MCF 10A (cell line): ENCODE data around the gene HACL1. TPM values are rescaled to one million over a fixed set of nuclear protein-coding genes. Genes with fewer than 3 reads are reported as not detected.

Experiments used
- BruUV-seq: library from RNA; stranded (reverse); fragments of 400-500 nt; replicated peaks from 2 replicates; lab custom pipeline; 2021; lab: Mats Ljungman, UMichigan
- CTCF ChIA-PET: fragments of 300-600 bp; sonication (Branson Sonifier 250); formaldehyde crosslinking; extraction: SDS; loops from one replicate; lab custom pipeline; 2021; ENCODE audit warnings: antibody characterized with exemption, inconsistent platforms; lab: Yijun Ruan, JAX
- POLR2A ChIA-PET: fragments of 300-600, 350-650 bp; sonication (Branson Sonifier 250); formaldehyde crosslinking; extraction: SDS; loops from one replicate; lab custom pipeline; 2020; ENCODE audit warnings: antibody characterized with exemption, inconsistent platforms; lab: Yijun Ruan, JAX
- DNase-seq: peaks from one replicate; pipeline ENCODE4 v3.0.0-alpha.2; 2018; ENCODE audit not compliant: unreplicated experiment
- H3K27ac Mint-ChIP-seq: one replicate; pipeline ENCODE4 v1.8.0; 2022; ENCODE audit warnings: mild to moderate bottlenecking, low read depth, mixed read lengths; ENCODE audit not compliant: unreplicated experiment
- H3K27me3 Mint-ChIP-seq: one replicate; pipeline ENCODE4 v1.8.0; 2022; ENCODE audit warnings: mixed read lengths; ENCODE audit not compliant: insufficient read depth, unreplicated experiment
- H3K36me3 Mint-ChIP-seq: one replicate; pipeline ENCODE4 v1.8.0; 2022; ENCODE audit warnings: mild to moderate bottlenecking, moderate library complexity, mixed read lengths; ENCODE audit not compliant: insufficient read depth, unreplicated experiment
- H3K4me1 Mint-ChIP-seq: one replicate; pipeline ENCODE4 v1.8.0; 2022; ENCODE audit warnings: mixed read lengths; ENCODE audit not compliant: insufficient read depth, unreplicated experiment
- H3K4me3 Mint-ChIP-seq: one replicate; pipeline ENCODE4 v1.8.0; 2022; ENCODE audit warnings: mild to moderate bottlenecking, moderate library complexity, mixed read lengths; ENCODE audit not compliant: unreplicated experiment
- H3K9me3 Mint-ChIP-seq: one replicate; pipeline ENCODE4 v1.8.0; 2022; ENCODE audit warnings: mixed read lengths; ENCODE audit not compliant: unreplicated experiment
- CTCF ChIP-seq: fragments of 200-600 bp; IDR thresholded peaks from one replicate; pipeline ENCODE4 v1.8.0; 2022; ENCODE audit warnings: antibody characterized with exemption, mild to moderate bottlenecking; ENCODE audit not compliant: unreplicated experiment
- intact Hi-C: fragments of 100-400 bp; cut with micrococcal nuclease; formaldehyde crosslinking; loops from 2 replicates; pipeline ENCODE4 v1.14.1; 2022
- total RNA-seq: library from RNA; stranded (reverse); gene quantifications from 2 replicates; pipeline ENCODE4 v1.2.3, GENCODE V29; 2022

The HACL1 gene
- total RNA-seq, 1 experiment from 2014 or later = 19.6 TPM

DNA sequence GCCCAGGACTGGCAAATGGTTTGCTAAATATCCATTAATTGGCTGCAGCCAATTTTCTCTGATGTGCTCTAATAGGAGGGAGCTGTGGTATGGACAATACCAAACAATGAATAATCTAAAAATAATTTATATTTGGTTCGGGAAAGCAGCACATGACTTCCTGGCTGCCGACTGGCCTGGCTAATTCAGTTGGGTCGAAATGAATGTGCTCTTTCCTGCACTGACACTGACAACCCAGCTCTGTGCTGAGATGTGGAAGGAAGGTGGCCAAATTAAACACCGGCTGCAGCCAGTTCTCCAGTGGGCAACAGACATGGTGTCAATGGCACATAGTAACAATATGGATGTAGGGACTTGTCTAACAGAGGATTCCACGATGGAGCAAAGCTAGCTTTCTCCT, 58.8 kb downstream of the HACL1 start:
- DNase-seq = no peak
- intact Hi-C loops = no loop called here
- ChIA-PET POLR2A (interaction anchor here (0.7 kb wide), 1 partner anchor 238 kb away, joined by 3 read pairs; no protein-coding TSS in a partner anchor), CTCF (interaction anchor here (0.8 to 1.5 kb wide), 4 partner anchors 12 to 435 kb away, joined by 3 to 4 read pairs (median 3); no protein-coding TSS in a partner anchor)
- H3K27ac Mint-ChIP-seq = no peak overlapping the region
- H3K27me3 Mint-ChIP-seq = peaks cover 11% of the 10 kb centered on the region
- BruUV-seq = no TSS peak
- TF ChIP-seq CTCF = no peak
- H3K4me3 Mint-ChIP-seq = no peak overlapping the region
- H3K9me3 Mint-ChIP-seq = peaks cover 10% of the 10 kb centered on the region
- H3K4me1 Mint-ChIP-seq = no peaks in the 10 kb centered on the region
- no peaks in the 10 kb centered on the region for H3K36me3 Mint-ChIP-seq

DNA sequence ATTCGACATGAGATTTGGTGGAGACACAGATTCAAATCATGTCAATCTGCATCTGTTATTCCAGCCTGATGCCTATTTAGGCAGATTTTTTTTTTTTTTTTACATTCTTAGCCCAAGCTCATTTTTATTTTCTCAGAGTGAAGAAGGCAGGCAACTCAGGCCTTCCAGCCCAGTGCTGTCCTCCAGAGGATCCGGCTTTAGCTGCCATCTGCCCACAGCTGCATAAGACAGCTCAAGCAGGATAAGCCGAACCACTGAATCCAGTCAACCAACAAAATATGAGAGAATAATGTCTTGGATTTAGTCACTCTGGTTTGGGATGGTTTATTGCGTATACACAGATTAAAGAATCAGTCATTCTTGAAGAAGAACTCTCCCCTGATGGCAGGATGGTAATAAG, 60.0 kb downstream of the HACL1 start:
- no peak for TF ChIP-seq CTCF
- DNase-seq = no peak
- POLR2A ChIA-PET = interaction anchor here (0.7 kb wide), 1 partner anchor 273 kb away, joined by 4 read pairs; no protein-coding TSS in a partner anchor
- no peak overlapping the region for H3K4me3 Mint-ChIP-seq
- H3K9me3 Mint-ChIP-seq = peaks cover 1% of the 10 kb centered on the region
- H3K36me3 Mint-ChIP-seq = no peaks in the 10 kb centered on the region
- H3K4me1 Mint-ChIP-seq = no peaks in the 10 kb centered on the region
- peaks cover under 1% of the 10 kb centered on the region for H3K27me3 Mint-ChIP-seq
- CTCF ChIA-PET = no interaction called here
- no peak overlapping the region for H3K27ac Mint-ChIP-seq
- intact Hi-C loops = no loop called here
- BruUV-seq = no TSS peak

- no peaks in the 10 kb centered on the region for H3K9me3 Mint-ChIP-seq
- BruUV-seq = no TSS peak
- no peak for TF ChIP-seq CTCF
- CTCF ChIA-PET = interaction anchor here (0.7 kb wide), 1 partner anchor 13 kb away, joined by 4 read pairs; no protein-coding TSS in a partner anchor
- POLR2A ChIA-PET = no interaction called here
- no peak for DNase-seq
- no peaks in the 10 kb centered on the region for H3K36me3 Mint-ChIP-seq
- H3K4me3 Mint-ChIP-seq = no peak overlapping the region
- H3K27ac Mint-ChIP-seq = no peak overlapping the region
- H3K4me1 Mint-ChIP-seq = peaks cover 9% of the 10 kb centered on the region
- H3K27me3 Mint-ChIP-seq = no peaks in the 10 kb centered on the region
- intact Hi-C loops = no loop called here
Observed at GRCh38 chr3:15539066-15539465, 62.3 kb downstream of the HACL1 start.

DNA sequence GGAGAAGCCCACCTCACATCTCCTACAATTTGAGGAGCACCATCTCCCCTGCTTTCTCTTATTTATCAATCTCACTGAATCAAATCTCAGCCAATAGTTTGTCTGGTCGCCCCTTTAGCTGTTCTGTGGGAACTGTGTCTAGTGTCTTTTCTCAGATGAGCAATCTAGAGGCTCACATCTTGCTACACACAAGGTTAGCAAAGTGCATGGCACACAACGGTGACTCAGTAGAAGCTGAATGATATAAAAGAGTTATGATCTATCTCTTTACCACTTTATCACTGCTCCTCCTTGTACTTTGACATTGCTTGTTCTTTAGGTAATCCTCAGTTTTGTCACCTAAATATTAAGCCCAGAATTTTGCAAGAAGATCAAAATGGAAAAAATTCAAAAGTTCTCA, 63.0 kb downstream of the HACL1 start:
- TF ChIP-seq CTCF = no peak
- no peaks in the 10 kb centered on the region for H3K9me3 Mint-ChIP-seq

More for the DNA sequence above, 63.0 kb downstream of the HACL1 start:
- no TSS peak for BruUV-seq
- Mint-ChIP-seq H3K27ac (no peak overlapping the region), H3K36me3 (no peaks in the 10 kb centered on the region), H3K27me3 (no peaks in the 10 kb centered on the region), H3K4me1 (peaks cover 9% of the 10 kb centered on the region), H3K4me3 (no peak overlapping the region)
- intact Hi-C loops = no loop called here
- no peak for DNase-seq
- CTCF ChIA-PET = interaction anchor here (0.7 kb wide), 1 partner anchor 8 kb away, joined by 3 read pairs; no protein-coding TSS in a partner anchor
- POLR2A ChIA-PET = no interaction called here
